GM12878 (cell line): ENCODE measurements around the gene ELF2. TPM values are rescaled to one million over a fixed set of nuclear protein-coding genes. Genes with fewer than 3 reads are reported as not detected.

Experiments
- ATAC-seq: fragments of 200-7000 bp; cut with Tn5 transposase; 3 replicates; pipeline ENCODE4 v1.9.1; 2020; ENCODE audit warnings: mild to moderate bottlenecking, moderate library complexity
- BruUV-seq: library from RNA; stranded (reverse); fragments of 400-500 nt; replicated peaks from 2 replicates; lab custom pipeline; 2021; lab: Mats Ljungman, UMichigan
- CTCF ChIA-PET: fragments of 300-600 bp; sonication (Branson Sonifier 250); formaldehyde crosslinking; extraction: SDS; loops from one replicate; lab custom pipeline; 2021; ENCODE audit warnings: inconsistent platforms; lab: Yijun Ruan, JAX
- POLR2A ChIA-PET: fragments of 350-600 bp; formaldehyde crosslinking; extraction: SDS; loops from one replicate; lab custom pipeline; 2021; ENCODE audit warnings: inconsistent platforms; lab: Charles Lee
- RAD21 ChIA-PET: fragments of 300-600 bp; sonication (Branson Sonifier 250); formaldehyde crosslinking; loops from one replicate; lab custom pipeline; 2023; ENCODE audit warnings: antibody characterized with exemption; ENCODE audit not compliant: unreplicated experiment; lab: Charles Lee
- SMC1A ChIA-PET: fragments of 300-600 bp; sonication (Branson Sonifier 250); formaldehyde crosslinking; loops from one replicate; lab custom pipeline; 2023; ENCODE audit not compliant: unreplicated experiment, uncharacterized antibody; lab: Charles Lee
- DNase-seq: peaks from one replicate; pipeline ENCODE4 v3.0.0-alpha.2; 2011; ENCODE audit warnings: low read depth, low spot score
- FAIRE-seq: peaks from 3 replicates; lab custom pipeline; 2011; peaks lifted over from hg19 to GRCh38; lab: Jason Lieb, UNC
- H2AFZ ChIP-seq: 2 replicates; pipeline ENCODE4 v1.6.0; 2011; ENCODE audit warnings: low read depth, low read length, control low read depth; ENCODE audit not compliant: control insufficient read depth
- H3K27ac ChIP-seq: 2 replicates; pipeline ENCODE4 v1.5.1; 2011; ENCODE audit warnings: control low read depth; ENCODE audit not compliant: control insufficient read depth, insufficient read depth
- H3K27me3 ChIP-seq, 2 experiments: replicated peaks in 1 of 2; 2 replicates each; pipeline versions ENCODE4 v1.6.0 to v1.6.1; 2011; ENCODE audit warnings: low read length in 1 of 2; ENCODE audit not compliant: control insufficient read depth in 2 of 2, insufficient read depth in 2 of 2
- H3K36me3 ChIP-seq, 2 experiments: 2 replicates each; pipeline ENCODE4 v1.5.1; 2011; ENCODE audit warnings: low read length in 1 of 2; ENCODE audit not compliant: control insufficient read depth in 2 of 2, insufficient read depth in 2 of 2
- H3K4me1 ChIP-seq: 2 replicates; pipeline ENCODE4 v1.6.1; 2011; ENCODE audit warnings: mild to moderate bottlenecking, low read length, moderate library complexity, mixed read lengths; ENCODE audit not compliant: control insufficient read depth, insufficient read depth
- H3K4me2 ChIP-seq: 2 replicates; pipeline ENCODE4 v1.6.0; 2011; ENCODE audit warnings: control low read depth; ENCODE audit not compliant: control insufficient read depth, insufficient read depth
- H3K4me3 ChIP-seq: fragments of 200-600 bp; sonication (generic); 2 replicates; pipeline ENCODE4 v1.5.1; 2016
- H3K79me2 ChIP-seq: 2 replicates; pipeline ENCODE4 v1.6.0; 2011; ENCODE audit warnings: low read length; ENCODE audit not compliant: control insufficient read depth, insufficient read depth
- H3K9ac ChIP-seq: 2 replicates; pipeline ENCODE4 v1.8.0; 2011; ENCODE audit warnings: low read length, control low read depth, mixed read lengths; ENCODE audit not compliant: control insufficient read depth, insufficient read depth
- H3K9me3 ChIP-seq: replicated peaks from 3 replicates; pipeline ENCODE4 v1.5.1; 2011; ENCODE audit warnings: mild to moderate bottlenecking, low read length; ENCODE audit not compliant: control insufficient read depth, insufficient read depth
- H4K20me1 ChIP-seq: 2 replicates; pipeline ENCODE4 v1.6.0; 2011; ENCODE audit not compliant: control insufficient read depth, insufficient read depth
- BACH1 ChIP-seq: fragments of 450-650 bp; IDR thresholded peaks from 2 replicates; pipeline ENCODE4 v1.6.1; 2017; ENCODE audit warnings: mild to moderate bottlenecking, borderline replicate concordance
- CHD4 ChIP-seq: fragments of 200-600 bp; sonication (generic); IDR thresholded peaks from 2 replicates; pipeline ENCODE4 v1.6.1; 2016; ENCODE audit warnings: mild to moderate bottlenecking
- EGR1 ChIP-seq, 2 experiments: IDR thresholded peaks; 1 replicate in 1 of 2; 2 replicates in 1 of 2; pipeline ENCODE4 v1.6.1; 2011 to 2012; ENCODE audit warnings: low read depth in 2 of 2, low read length in 2 of 2, borderline replicate concordance in 1 of 2, mild to moderate bottlenecking in 1 of 2, moderate library complexity in 1 of 2
- HDGF ChIP-seq: fragments of 450-650 bp; IDR thresholded peaks from 2 replicates; pipeline ENCODE4 v1.6.1; 2016; ENCODE audit warnings: antibody characterized with exemption
- NFYB ChIP-seq: IDR thresholded peaks from 2 replicates; pipeline ENCODE4 v1.6.1; 2011; ENCODE audit warnings: low read depth, mild to moderate bottlenecking, low read length, improper control_type of control experiment, moderate library complexity; ENCODE audit not compliant: insufficient read depth
- POLR2AphosphoS2 ChIP-seq: IDR thresholded peaks from 2 replicates; pipeline ENCODE4 v1.6.1; 2011; ENCODE audit warnings: low read depth, mild to moderate bottlenecking, low read length, improper control_type of control experiment, moderate library complexity
- POU2F2 ChIP-seq: IDR thresholded peaks from 3 replicates; pipeline ENCODE4 v1.6.1; 2011; ENCODE audit warnings: low read depth, mild to moderate bottlenecking, low read length, borderline replicate concordance
- SREBF2 ChIP-seq: IDR thresholded peaks from 2 replicates; pipeline ENCODE4 v1.6.1; 2012; ENCODE audit warnings: mild to moderate bottlenecking, low read length
- ZNF207 ChIP-seq: fragments of 450-650 bp; IDR thresholded peaks from 2 replicates; pipeline ENCODE4 v1.6.1; 2014; ENCODE audit warnings: antibody characterized with exemption, mild to moderate bottlenecking, borderline replicate concordance
- WGBS: methylation state at CpG from one replicate; pipeline ENCODE4 v1.1.6; 2016; ENCODE audit warnings: low lambda C conversion rate; ENCODE audit not compliant: insufficient replicate concordance, insufficient coverage; ENCODE audit errors: missing lambda C conversion rate; 5-methylcytosine and 5-hydroxymethylcytosine counted together
- in situ Hi-C: fragments of 300-500 bp; cut with MboI; formaldehyde crosslinking; loops from 9 replicates; pipeline ENCODE4 v1.14.3; 2018; ENCODE audit warnings: mixed read lengths
- intact Hi-C: fragments of 100-400 bp; cut with micrococcal nuclease; formaldehyde crosslinking; loops from one replicate; pipeline ENCODE4 v1.14.2; 2022; ENCODE audit not compliant: unreplicated experiment
- polyA plus RNA-seq, 11 experiments: library from polyadenylated mRNA; depleted of rRNA in 4 of 11; unstranded in 6 of 11; stranded (reverse) in 5 of 11; fragments of >200 nt; fragmentation: Nextera tagmentation in 4 of 11; fragmentation: Illumina TruSeq in 1 of 11; extraction: Ambion mirVana in 4 of 11; extraction: Trizol in 1 of 11; gene quantifications; 1 replicate in 1 of 11; 2 replicates in 10 of 11; pipeline versions ENCODE4 v1.2.1 to v1.2.3, GENCODE V29; 2011 to 2016; ENCODE audit warnings: inconsistent platforms in 2 of 11, missing spikeins in 2 of 11, low read depth in 1 of 11
- total RNA-seq, 4 experiments: library from RNA; depleted of rRNA in 3 of 4; stranded (reverse); fragments of >200 nt in 3 of 4; fragmentation: Illumina TruSeq in 1 of 4; extraction: Trizol in 1 of 4; gene quantifications; 2 replicates each; pipeline versions ENCODE4 v1.2.1 to v1.2.3, GENCODE V29; 2013 to 2021
- TF ChIP-seq, protein P1 (sequence below): fragments of 450-650 bp; IDR thresholded peaks from 2 replicates; pipeline ENCODE4 v1.6.1; 2016; ENCODE audit warnings: mild to moderate bottlenecking, moderate library complexity, borderline replicate concordance
- TF ChIP-seq, protein P2 (sequence below), 3 experiments: IDR thresholded peaks in 2 of 3; conservative IDR thresholded peaks in 1 of 3; 2 replicates each; pipeline ENCODE4 v1.5.1; 2011; ENCODE audit warnings: low read depth in 3 of 3, low read length in 3 of 3, mild to moderate bottlenecking in 3 of 3, control low read depth in 2 of 3, moderate library complexity in 2 of 3, inconsistent platforms in 1 of 3, mixed read lengths in 1 of 3; ENCODE audit not compliant: control insufficient read depth in 2 of 3, insufficient read depth in 1 of 3; ENCODE audit errors: extremely low read depth in 1 of 3
- TF ChIP-seq, protein P3 (sequence below): IDR thresholded peaks from 2 replicates; pipeline ENCODE4 v1.6.1; 2011; ENCODE audit warnings: borderline replicate concordance, low read depth, mild to moderate bottlenecking, moderate library complexity, mixed read lengths, low read length; ENCODE audit not compliant: insufficient read depth; ENCODE audit errors: extremely low read length

ELF2 gene
- total and polyA plus RNA-seq, 10 of the 15 experiments (the other 5 are each of a cell fraction or from before 2014, with no cell fraction given), result 10.5 to 30.1 (median 20.5) TPM

DNA sequence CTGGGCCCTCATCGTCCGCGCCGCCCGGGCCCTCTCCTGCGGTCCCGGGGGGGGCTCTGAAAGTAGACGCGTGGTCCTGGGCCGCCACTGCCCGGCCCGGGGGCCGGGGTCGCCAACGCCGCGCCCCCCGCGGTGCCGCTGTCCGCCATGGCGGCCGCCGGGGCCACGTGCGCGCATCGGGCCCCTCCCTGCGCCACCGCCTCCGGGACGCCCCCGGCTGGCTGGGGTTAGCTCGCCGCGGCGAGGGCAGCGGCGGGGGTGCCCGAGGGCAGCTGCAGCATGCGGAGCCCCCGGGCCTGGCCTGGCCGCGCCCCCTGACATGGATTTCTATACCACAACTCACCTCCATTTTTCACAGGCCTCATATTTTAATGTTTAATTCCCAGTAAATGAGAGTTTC, 61.8 kb downstream of the ELF2 start:
- intact Hi-C loops (no loop called here), in situ Hi-C loops (no loop called here)
- WGBS, result 93% methylated on average over 22 of the region's 44 CpGs
- ChIA-PET SMC1A (interaction anchor here (0.7 kb wide), 1 partner anchor 85 kb away, joined by 3 read pairs; no protein-coding TSS in a partner anchor), RAD21 (no interaction called here), CTCF (no interaction called here), POLR2A (no interaction called here)
- DNase-seq, result no peak
- Histone ChIP-seq H3K36me3 (no peaks in the 10 kb centered on the region), H2AFZ (no peak overlapping the region), H4K20me1 (no peaks in the 10 kb centered on the region), H3K4me2 (no peak overlapping the region), H3K9ac (no peak overlapping the region), H3K4me1 (no peaks in the 10 kb centered on the region), H3K4me3 (no peak overlapping the region), H3K27me3 (no peaks in the 10 kb centered on the region), H3K27ac (no peak overlapping the region), H3K79me2 (no peaks in the 10 kb centered on the region), H3K9me3 (no peaks in the 10 kb centered on the region)
- ATAC-seq, result no peak
- no TSS peak for BruUV-seq
- FAIRE-seq, result no peak
- TF ChIP-seq NFYB (no peak), BACH1 (no peak), CHD4 (no peak), POU2F2 (no peak), EGR1 (IDR thresholded peaks at IDR 0.05; ENCODE audit: borderline replicate concordance in 1 of 2, low read depth in 2 of 2, low read length in 2 of 2) (no peak), ZNF207 (no peak), SREBF2 (no peak), HDGF (no peak), POLR2AphosphoS2 (no peak)
- TF ChIP-seq, protein P1, sequence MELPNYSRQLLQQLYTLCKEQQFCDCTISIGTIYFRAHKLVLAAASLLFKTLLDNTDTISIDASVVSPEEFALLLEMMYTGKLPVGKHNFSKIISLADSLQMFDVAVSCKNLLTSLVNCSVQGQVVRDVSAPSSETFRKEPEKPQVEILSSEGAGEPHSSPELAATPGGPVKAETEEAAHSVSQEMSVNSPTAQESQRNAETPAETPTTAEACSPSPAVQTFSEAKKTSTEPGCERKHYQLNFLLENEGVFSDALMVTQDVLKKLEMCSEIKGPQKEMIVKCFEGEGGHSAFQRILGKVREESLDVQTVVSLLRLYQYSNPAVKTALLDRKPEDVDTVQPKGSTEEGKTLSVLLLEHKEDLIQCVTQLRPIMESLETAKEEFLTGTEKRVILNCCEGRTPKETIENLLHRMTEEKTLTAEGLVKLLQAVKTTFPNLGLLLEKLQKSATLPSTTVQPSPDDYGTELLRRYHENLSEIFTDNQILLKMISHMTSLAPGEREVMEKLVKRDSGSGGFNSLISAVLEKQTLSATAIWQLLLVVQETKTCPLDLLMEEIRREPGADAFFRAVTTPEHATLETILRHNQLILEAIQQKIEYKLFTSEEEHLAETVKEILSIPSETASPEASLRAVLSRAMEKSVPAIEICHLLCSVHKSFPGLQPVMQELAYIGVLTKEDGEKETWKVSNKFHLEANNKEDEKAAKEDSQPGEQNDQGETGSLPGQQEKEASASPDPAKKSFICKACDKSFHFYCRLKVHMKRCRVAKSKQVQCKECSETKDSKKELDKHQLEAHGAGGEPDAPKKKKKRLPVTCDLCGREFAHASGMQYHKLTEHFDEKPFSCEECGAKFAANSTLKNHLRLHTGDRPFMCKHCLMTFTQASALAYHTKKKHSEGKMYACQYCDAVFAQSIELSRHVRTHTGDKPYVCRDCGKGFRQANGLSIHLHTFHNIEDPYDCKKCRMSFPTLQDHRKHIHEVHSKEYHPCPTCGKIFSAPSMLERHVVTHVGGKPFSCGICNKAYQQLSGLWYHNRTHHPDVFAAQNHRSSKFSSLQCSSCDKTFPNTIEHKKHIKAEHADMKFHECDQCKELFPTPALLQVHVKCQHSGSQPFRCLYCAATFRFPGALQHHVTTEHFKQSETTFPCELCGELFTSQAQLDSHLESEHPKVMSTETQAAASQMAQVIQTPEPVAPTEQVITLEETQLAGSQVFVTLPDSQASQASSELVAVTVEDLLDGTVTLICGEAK, result no peak
- TF ChIP-seq, protein P2, sequence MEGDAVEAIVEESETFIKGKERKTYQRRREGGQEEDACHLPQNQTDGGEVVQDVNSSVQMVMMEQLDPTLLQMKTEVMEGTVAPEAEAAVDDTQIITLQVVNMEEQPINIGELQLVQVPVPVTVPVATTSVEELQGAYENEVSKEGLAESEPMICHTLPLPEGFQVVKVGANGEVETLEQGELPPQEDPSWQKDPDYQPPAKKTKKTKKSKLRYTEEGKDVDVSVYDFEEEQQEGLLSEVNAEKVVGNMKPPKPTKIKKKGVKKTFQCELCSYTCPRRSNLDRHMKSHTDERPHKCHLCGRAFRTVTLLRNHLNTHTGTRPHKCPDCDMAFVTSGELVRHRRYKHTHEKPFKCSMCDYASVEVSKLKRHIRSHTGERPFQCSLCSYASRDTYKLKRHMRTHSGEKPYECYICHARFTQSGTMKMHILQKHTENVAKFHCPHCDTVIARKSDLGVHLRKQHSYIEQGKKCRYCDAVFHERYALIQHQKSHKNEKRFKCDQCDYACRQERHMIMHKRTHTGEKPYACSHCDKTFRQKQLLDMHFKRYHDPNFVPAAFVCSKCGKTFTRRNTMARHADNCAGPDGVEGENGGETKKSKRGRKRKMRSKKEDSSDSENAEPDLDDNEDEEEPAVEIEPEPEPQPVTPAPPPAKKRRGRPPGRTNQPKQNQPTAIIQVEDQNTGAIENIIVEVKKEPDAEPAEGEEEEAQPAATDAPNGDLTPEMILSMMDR (IDR thresholded peaks at IDR 0.05 in 2 of 3, conservative IDR thresholded peaks at IDR 0.05 in 1 of 3; ENCODE audit: control insufficient read depth in 2 of 3, extremely low read depth in 1 of 3, insufficient read depth in 1 of 3, low read depth in 3 of 3, low read length in 3 of 3), result no peak
- TF ChIP-seq, protein P3, sequence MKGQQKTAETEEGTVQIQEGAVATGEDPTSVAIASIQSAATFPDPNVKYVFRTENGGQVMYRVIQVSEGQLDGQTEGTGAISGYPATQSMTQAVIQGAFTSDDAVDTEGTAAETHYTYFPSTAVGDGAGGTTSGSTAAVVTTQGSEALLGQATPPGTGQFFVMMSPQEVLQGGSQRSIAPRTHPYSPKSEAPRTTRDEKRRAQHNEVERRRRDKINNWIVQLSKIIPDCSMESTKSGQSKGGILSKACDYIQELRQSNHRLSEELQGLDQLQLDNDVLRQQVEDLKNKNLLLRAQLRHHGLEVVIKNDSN, result no peak
